Stimulated activated CD4-positive, alpha-beta T cell treated with anti-CD3 and anti-CD28 coated beads, Interleukin-15, amount 100 ng/mL, for 48 hours (primary cell): ENCODE measurements around the gene ACAN.

Source experiments
- DNase-seq, 2 donors: peaks; one replicate each; pipeline ENCODE4 v3.0.0-alpha.2; 2020; ENCODE audit warnings: low read depth in 2 of 2

ACAN gene

GRCh38 chr15:88803241-88803919, at the start of gene ACAN:
Gene ACAN, plus strand, starts transcription at chr15:88803436. Its CDS starts 32,771 bp downstream, at chr15:88836207.
- DNase-seq, result no peak

GRCh38 chr15:88756521-88756920, 46.7 kb upstream of the ACAN start:
- DNase-seq, result no peak

GRCh38 chr15:88756921-88757320, 46.3 kb upstream of the ACAN start:
- no peak for DNase-seq

- no peak for DNase-seq
Observed at GRCh38 chr15:88759872-88760271, 43.4 kb upstream of the ACAN start.

GRCh38 chr15:88764448-88764847, 38.8 kb upstream of the ACAN start:
- no peak for DNase-seq

- no peak for DNase-seq
Observed at GRCh38 chr15:88765212-88765611, 38.0 kb upstream of the ACAN start.

GRCh38 chr15:88769161-88769971, 33.9 kb upstream of the ACAN start:
- no peak for DNase-seq

GRCh38 chr15:88775776-88776175, 27.5 kb upstream of the ACAN start:
- DNase-seq, result no peak

- DNase-seq, result no peak
Observed at GRCh38 chr15:88776646-88777045, 26.6 kb upstream of the ACAN start.

GRCh38 chr15:88779944-88780343, 23.3 kb upstream of the ACAN start:
- no peak for DNase-seq

GRCh38 chr15:88782465-88782864, 20.8 kb upstream of the ACAN start:
- DNase-seq, result no peak

- DNase-seq, result no peak
Observed at GRCh38 chr15:88785217-88785616, 18.0 kb upstream of the ACAN start.

- DNase-seq, result no peak
Observed at GRCh38 chr15:88788036-88788435, 15.2 kb upstream of the ACAN start.

- no peak for DNase-seq
Observed at GRCh38 chr15:88788816-88789215, 14.4 kb upstream of the ACAN start.

GRCh38 chr15:88790486-88790885, 12.8 kb upstream of the ACAN start:
- no peak for DNase-seq

- no peak for DNase-seq
Observed at GRCh38 chr15:88791637-88792036, 11.6 kb upstream of the ACAN start.

GRCh38 chr15:88792342-88793282, 10.6 kb upstream of the ACAN start:
- no peak for DNase-seq

- no peak for DNase-seq
Observed at GRCh38 chr15:88794001-88794400, 9.2 kb upstream of the ACAN start.

GRCh38 chr15:88797663-88798339, 5.4 kb upstream of the ACAN start:
- DNase-seq, result no peak

- no peak for DNase-seq
Observed at GRCh38 chr15:88799341-88799740, 3.9 kb upstream of the ACAN start.

- DNase-seq, result no peak
Observed at GRCh38 chr15:88800026-88800425, 3.2 kb upstream of the ACAN start.

- no peak for DNase-seq
Observed at GRCh38 chr15:88800738-88801137, 2.5 kb upstream of the ACAN start.
